ENCODE data around the gene DDX51. TPM values are rescaled to one million over a fixed set of nuclear protein-coding genes. Genes with fewer than 3 reads are reported as not detected.

DDX51 gene
- total RNA-seq, 2 donors from 2014 or later: 16.1 to 27.4 TPM

- intact Hi-C loops (cut with DNase I): no loop called here
- ATAC-seq (no peak), DNase-seq (peak in 1 of 4 donors; percentile 12)
- TF ChIP-seq POLR2A (IDR thresholded peaks at IDR 0.05): no peak
- TF ChIP-seq, protein P1, sequence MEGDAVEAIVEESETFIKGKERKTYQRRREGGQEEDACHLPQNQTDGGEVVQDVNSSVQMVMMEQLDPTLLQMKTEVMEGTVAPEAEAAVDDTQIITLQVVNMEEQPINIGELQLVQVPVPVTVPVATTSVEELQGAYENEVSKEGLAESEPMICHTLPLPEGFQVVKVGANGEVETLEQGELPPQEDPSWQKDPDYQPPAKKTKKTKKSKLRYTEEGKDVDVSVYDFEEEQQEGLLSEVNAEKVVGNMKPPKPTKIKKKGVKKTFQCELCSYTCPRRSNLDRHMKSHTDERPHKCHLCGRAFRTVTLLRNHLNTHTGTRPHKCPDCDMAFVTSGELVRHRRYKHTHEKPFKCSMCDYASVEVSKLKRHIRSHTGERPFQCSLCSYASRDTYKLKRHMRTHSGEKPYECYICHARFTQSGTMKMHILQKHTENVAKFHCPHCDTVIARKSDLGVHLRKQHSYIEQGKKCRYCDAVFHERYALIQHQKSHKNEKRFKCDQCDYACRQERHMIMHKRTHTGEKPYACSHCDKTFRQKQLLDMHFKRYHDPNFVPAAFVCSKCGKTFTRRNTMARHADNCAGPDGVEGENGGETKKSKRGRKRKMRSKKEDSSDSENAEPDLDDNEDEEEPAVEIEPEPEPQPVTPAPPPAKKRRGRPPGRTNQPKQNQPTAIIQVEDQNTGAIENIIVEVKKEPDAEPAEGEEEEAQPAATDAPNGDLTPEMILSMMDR (IDR thresholded peaks at IDR 0.05): no peak
- Histone ChIP-seq H3K4me3 (no peak overlapping the region), H3K9me3 (no peaks in the 10 kb centered on the region), H3K27ac (no peak overlapping the region), H3K27me3 (no peaks in the 10 kb centered on the region), H3K4me1 (peaks cover 19% of the 10 kb centered on the region), H3K36me3 (replicated peaks in 1 of 2; ENCODE audit: insufficient read depth in 1 of 2, low read depth in 2 of 2) (peaks cover 11 to 27% of the 10 kb centered on the region in 2 donors)
- 79 to 93% methylated on average over 6 to 19 of the region's 22 CpGs for WGBS, 2 donors
These were observed 2.0 kb downstream of the DDX51 start for GRCh38 chr12:132141976-132142678.

- DNase-seq (peak in 1 of 4 donors; percentile 9), ATAC-seq (no peak)
- 94 to 95% methylated on average over 11 to 38 of the region's 38 CpGs for WGBS, 2 donors
- TF ChIP-seq, protein P1 (IDR thresholded peaks at IDR 0.05): no peak
- TF ChIP-seq POLR2A (IDR thresholded peaks at IDR 0.05): no peak
- Histone ChIP-seq H3K36me3 (replicated peaks in 1 of 2; ENCODE audit: insufficient read depth in 1 of 2, low read depth in 2 of 2) (peaks cover 11 to 27% of the 10 kb centered on the region in 2 donors), H3K4me3 (no peak overlapping the region), H3K4me1 (peaks cover 19% of the 10 kb centered on the region), H3K9me3 (no peaks in the 10 kb centered on the region), H3K27ac (no peak overlapping the region), H3K27me3 (no peaks in the 10 kb centered on the region)
- intact Hi-C loops (cut with DNase I): no loop called here
These were observed 2.9 kb downstream of the DDX51 start for GRCh38 chr12:132140918-132141841.

DNA sequence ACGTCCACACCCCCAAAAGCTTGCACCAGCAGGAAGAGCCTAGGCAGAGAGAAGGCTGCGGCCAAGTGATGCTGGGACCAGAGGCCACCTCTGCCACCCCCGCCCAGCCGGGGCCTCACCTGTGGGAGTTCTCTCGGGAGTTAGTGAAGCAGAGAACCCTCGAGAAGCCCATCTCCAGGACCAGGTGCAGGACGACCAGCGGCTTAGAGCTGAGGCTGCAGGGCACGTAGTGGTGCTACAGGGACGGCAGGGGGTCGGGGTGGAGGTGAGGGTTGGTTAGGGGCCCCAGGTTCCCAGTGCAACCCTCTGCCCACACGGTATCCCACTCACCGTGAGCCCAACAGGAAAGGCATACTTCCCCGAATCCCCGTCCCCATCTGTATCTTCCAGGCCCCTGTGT lies 3.6 kb downstream of the DDX51 start:
- no peak overlapping the region for H3K27ac ChIP-seq
- H3K27me3 ChIP-seq: no peaks in the 10 kb centered on the region
- no peak overlapping the region for H3K4me3 ChIP-seq
- DNase-seq (no peak), ATAC-seq (no peak)
- intact Hi-C loops (cut with DNase I): no loop called here
- H3K36me3 ChIP-seq (replicated peaks in 1 of 2; ENCODE audit: insufficient read depth in 1 of 2, low read depth in 2 of 2): peaks cover 11 to 27% of the 10 kb centered on the region in 2 donors
- H3K4me1 ChIP-seq: peaks cover 19% of the 10 kb centered on the region
- 90 to 97% methylated on average over 6 to 15 of the region's 15 CpGs for WGBS, 2 donors
- no peak for TF ChIP-seq POLR2A (IDR thresholded peaks at IDR 0.05)
- TF ChIP-seq, protein P1 (IDR thresholded peaks at IDR 0.05): no peak
- no peaks in the 10 kb centered on the region for H3K9me3 ChIP-seq

DNA sequence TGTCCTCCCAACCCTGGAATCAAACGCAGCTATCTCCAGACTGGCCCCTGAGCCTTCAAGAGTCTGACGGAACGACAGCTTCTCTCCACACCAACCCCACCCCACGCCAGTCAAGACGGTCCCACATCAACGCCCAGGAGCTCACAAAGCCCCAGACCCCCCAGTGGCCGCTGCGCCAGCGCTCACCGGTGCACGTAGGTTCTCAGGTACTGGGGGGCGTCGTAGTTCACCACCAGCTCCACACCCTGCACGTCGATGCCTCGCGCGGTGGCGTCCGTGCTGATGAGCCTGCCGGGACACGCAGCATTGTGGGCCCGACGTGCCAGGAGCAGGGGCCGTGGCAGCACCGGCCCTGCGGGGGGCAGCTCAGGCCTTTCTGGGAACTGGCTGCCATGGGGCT lies 4.2 kb downstream of the DDX51 start:
- Histone ChIP-seq H3K9me3 (no peaks in the 10 kb centered on the region), H3K4me3 (no peak overlapping the region), H3K4me1 (peaks cover 14% of the 10 kb centered on the region), H3K27me3 (no peaks in the 10 kb centered on the region), H3K36me3 (replicated peaks in 1 of 2; ENCODE audit: insufficient read depth in 1 of 2, low read depth in 2 of 2) (peaks cover 11 to 27% of the 10 kb centered on the region in 2 donors), H3K27ac (no peak overlapping the region)
- intact Hi-C loops (cut with DNase I): no loop called here
- ATAC-seq (no peak), DNase-seq (no peak)
- WGBS, 2 donors: 93 to 97% methylated on average over 20 to 27 of the region's 27 CpGs
- no peak for TF ChIP-seq POLR2A (IDR thresholded peaks at IDR 0.05)
- TF ChIP-seq, protein P1 (IDR thresholded peaks at IDR 0.05): no peak
